Measurements from ENCODE around the gene ZNF524. TPM values are rescaled to one million over a fixed set of nuclear protein-coding genes. Genes with fewer than 3 reads are reported as not detected.

Gene ZNF524
- total and polyA plus RNA-seq, 12 donors, result 0.93 to 83.7 (median 28.3) TPM

DNA sequence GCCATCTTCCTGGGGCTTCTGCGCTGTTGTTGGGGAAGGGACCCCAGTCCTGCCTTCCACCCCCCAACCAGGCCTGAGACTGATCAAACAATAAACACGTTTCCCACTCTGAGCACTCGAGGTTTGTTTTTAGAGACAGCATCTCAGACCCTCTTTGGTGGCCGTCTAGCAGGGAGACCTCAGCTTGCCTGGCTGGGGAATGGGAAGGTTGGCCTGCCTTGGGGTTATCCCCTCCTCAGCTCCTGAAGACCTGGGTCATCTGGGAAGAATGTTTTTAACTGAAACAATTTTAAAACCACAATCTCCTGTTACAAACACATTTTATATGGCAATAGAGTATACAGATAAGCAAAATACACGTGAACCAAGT, 45.4 kb downstream of the ZNF524 start:
- no peak for DNase-seq
- no peak overlapping the region for H3K4me3 ChIP-seq
- intact Hi-C loops (cut with DNase I), result no loop called here
- WGBS, 4 donors, result 65 to 69% (median 68%) methylated on average over 4 to 5 of the region's 5 CpGs
- H3K4me1 ChIP-seq (replicated peaks in 1 of 2), result peaks cover 35 to 48% of the 10 kb centered on the region in 2 donors
- H3K36me3 ChIP-seq (replicated peaks in 1 of 2), result peaks cover 0 to 14% of the 10 kb centered on the region in 2 donors
- TF ChIP-seq, protein P1, sequence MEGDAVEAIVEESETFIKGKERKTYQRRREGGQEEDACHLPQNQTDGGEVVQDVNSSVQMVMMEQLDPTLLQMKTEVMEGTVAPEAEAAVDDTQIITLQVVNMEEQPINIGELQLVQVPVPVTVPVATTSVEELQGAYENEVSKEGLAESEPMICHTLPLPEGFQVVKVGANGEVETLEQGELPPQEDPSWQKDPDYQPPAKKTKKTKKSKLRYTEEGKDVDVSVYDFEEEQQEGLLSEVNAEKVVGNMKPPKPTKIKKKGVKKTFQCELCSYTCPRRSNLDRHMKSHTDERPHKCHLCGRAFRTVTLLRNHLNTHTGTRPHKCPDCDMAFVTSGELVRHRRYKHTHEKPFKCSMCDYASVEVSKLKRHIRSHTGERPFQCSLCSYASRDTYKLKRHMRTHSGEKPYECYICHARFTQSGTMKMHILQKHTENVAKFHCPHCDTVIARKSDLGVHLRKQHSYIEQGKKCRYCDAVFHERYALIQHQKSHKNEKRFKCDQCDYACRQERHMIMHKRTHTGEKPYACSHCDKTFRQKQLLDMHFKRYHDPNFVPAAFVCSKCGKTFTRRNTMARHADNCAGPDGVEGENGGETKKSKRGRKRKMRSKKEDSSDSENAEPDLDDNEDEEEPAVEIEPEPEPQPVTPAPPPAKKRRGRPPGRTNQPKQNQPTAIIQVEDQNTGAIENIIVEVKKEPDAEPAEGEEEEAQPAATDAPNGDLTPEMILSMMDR (IDR thresholded peaks at IDR 0.05), result no peak
- TF ChIP-seq POLR2A (IDR thresholded peaks at IDR 0.05), result no peak
- no peaks in the 10 kb centered on the region for H3K9me3 ChIP-seq (replicated peaks in 1 of 3)
- H3K27ac ChIP-seq, result no peak overlapping the region
- H3K27me3 ChIP-seq, result no peaks in the 10 kb centered on the region

DNA sequence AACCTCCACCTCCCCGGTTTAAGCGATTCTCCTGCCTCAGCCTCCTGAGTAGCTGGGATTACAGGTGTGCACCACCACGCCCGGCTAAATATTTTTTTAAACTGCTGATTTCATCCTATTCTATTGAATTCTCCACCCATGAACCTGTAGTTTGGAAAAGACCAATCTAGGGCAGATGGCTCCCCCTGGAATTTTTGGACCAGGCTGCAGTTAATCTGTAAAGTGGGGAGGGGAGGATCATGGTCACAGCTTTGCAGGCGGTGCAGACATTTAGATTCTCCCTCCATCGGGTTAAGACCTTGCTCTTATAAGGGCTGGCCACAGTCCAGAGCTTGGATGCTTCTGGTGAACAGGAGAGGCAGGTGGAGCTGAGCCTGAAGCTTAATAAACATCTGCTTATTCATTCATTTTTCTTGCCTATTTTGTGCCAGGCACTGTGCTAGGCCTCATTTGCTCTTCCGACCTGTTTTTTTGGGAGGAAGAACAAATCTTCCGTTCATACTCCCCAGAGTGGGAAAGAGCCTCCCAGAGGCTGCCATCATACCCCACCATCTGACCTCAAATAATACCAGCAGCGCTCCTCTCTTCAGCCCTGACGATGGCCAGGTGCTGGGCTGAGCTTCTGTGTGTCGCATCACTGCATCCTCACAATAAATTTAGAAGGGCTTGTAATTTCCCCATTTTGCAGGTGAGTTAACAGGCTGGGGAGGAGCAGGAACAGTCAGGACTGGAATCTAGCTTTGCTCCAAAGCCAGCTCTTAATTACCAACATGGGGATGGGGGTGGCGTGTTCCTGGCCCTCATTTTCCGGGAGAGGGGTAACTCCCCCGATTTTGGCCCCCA, 47.0 kb downstream of the ZNF524 start:
- Histone ChIP-seq H3K4me1 (replicated peaks in 1 of 2) (peaks cover 34 to 42% of the 10 kb centered on the region in 2 donors), H3K27ac (peak overlapping the region in 4 of 5 donors; percentile 49 to 86 (median 77)), H3K36me3 (replicated peaks in 1 of 2) (peaks cover 0 to 17% of the 10 kb centered on the region in 2 donors), H3K9me3 (replicated peaks in 1 of 3) (no peaks in the 10 kb centered on the region), H3K27me3 (no peaks in the 10 kb centered on the region), H3K4me3 (peak overlapping the region in 1 of 4 donors; percentile 85)
- DNase-seq, result peak in 2 of 7 donors; percentile 39 to 51
- 34 to 43% (median 37%) methylated on average over 13 to 14 of the region's 14 CpGs for WGBS, 4 donors
- no peak for TF ChIP-seq POLR2A (IDR thresholded peaks at IDR 0.05)
- TF ChIP-seq, protein P1 (IDR thresholded peaks at IDR 0.05), result no peak
- intact Hi-C loops (cut with DNase I), result no loop called here

DNA sequence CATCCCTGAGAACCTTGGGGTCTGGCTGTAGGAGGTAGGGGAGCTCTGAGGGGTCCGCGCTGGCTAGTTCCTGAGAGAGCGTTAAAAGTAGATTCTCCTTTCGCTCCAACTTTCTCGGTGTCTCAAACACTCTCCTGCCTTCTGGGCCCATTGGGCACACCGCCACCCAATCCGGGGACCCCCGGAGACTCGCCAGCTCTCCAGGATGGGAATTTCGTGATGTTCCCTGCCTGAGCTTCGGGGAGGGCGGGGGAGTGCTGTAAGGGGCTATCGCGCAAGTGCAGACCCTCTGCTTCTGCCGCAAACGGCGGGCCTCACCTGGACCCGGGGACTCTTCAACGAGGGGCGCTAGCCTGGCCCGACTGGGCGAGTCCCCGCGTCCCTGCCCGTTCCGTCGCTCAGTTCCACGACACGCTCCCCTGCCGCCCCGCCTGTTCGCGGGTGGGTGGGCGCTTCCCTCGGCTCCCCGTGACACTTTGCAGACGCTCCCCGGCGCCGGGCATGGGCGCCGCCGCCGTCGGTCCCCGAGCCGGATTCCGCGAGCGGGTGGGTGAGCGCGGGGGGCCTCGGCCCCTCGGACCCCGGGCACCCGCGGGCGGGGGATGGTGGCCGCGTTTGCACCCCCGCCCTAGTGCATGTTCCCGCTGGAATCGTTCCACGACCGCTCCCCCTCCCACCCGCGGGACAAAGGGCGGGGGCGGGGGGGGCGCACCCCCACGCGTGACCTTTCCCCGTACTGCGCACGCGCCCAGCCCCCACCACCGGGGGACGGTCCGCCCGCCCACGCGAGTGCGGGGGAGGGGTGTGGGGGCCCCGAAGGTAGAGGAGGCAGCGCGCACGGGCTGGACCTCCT, 47.9 kb downstream of the ZNF524 start, which contains the start of gene CCDC106:
Gene CCDC106 (plus strand): TSS at position 481 of the 853 bp plus-strand sequence. CDS start 835 bp downstream, outside the sequence.
- intact Hi-C loops (cut with DNase I), result no loop called here
- Histone ChIP-seq H3K27me3 (no peaks in the 10 kb centered on the region), H3K27ac (peak within 1 kb of the TSS in 4 of 5 donors; percentile 49 to 86 (median 77)), H3K9me3 (replicated peaks in 1 of 3) (no peaks in the 10 kb centered on the region), H3K36me3 (replicated peaks in 1 of 2) (peaks cover 0 to 22% of the 10 kb centered on the region in 2 donors), H3K4me1 (replicated peaks in 1 of 2) (peaks cover 25 to 33% of the 10 kb centered on the region in 2 donors), H3K4me3 (peak within 1 kb of the TSS; percentile 0 to 95 (median 68))
- TF ChIP-seq POLR2A (IDR thresholded peaks at IDR 0.05), result no peak
- TF ChIP-seq, protein P1 (IDR thresholded peaks at IDR 0.05), result no peak
- 1 to 10% (median 3%) methylated on average over 8 to 87 of the region's 87 CpGs for WGBS, 4 donors
- peak in 6 of 7 donors; percentile 64 to 81 (median 72) for DNase-seq
